ENCODE measurements around the gene CDK11B. TPM values are rescaled to one million over a fixed set of nuclear protein-coding genes. Genes with fewer than 3 reads are reported as not detected.

The CDK11B gene
- total RNA-seq, 1 experiment from 2014 or later, result 12.9 TPM

- in situ Hi-C loops (cut with HindIII; ENCODE audit: low sequenced_read_pairs), result no loop called here
- no peak for DNase-seq (ENCODE audit: low spot score)
Observed at GRCh38 chr1:1620433-1621139, 38.2 kb downstream of the CDK11B start.

- DNase-seq (ENCODE audit: low spot score), result no peak
- in situ Hi-C loops (cut with HindIII; ENCODE audit: low sequenced_read_pairs), result no loop called here
Observed at GRCh38 chr1:1619917-1620361, 38.9 kb downstream of the CDK11B start.

- DNase-seq (ENCODE audit: low spot score), result no peak
- in situ Hi-C loops (cut with HindIII; ENCODE audit: low sequenced_read_pairs), result no loop called here
Observed at GRCh38 chr1:1618396-1619068, 40.3 kb downstream of the CDK11B start.

GRCh38 chr1:1617925-1618324 is 40.9 kb downstream of the CDK11B start:
- no peak for DNase-seq (ENCODE audit: low spot score)
- in situ Hi-C loops (cut with HindIII; ENCODE audit: low sequenced_read_pairs), result no loop called here

GRCh38 chr1:1617516-1617915 is 41.3 kb downstream of the CDK11B start:
- in situ Hi-C loops (cut with HindIII; ENCODE audit: low sequenced_read_pairs), result no loop called here

GRCh38 chr1:1616838-1617237 is 42.0 kb downstream of the CDK11B start:
- in situ Hi-C loops (cut with HindIII; ENCODE audit: low sequenced_read_pairs), result no loop called here
- DNase-seq (ENCODE audit: low spot score), result no peak

More at GRCh38 chr1:1617516-1617915, 41.3 kb downstream of the CDK11B start:
- no peak for DNase-seq (ENCODE audit: low spot score)

- no peak for DNase-seq (ENCODE audit: low spot score)
- in situ Hi-C loops (cut with HindIII; ENCODE audit: low sequenced_read_pairs), result no loop called here
Observed at GRCh38 chr1:1616045-1616790, 42.6 kb downstream of the CDK11B start.

GRCh38 chr1:1615256-1616044 is 43.4 kb downstream of the CDK11B start, which contains the start of gene MIB2:
MIB2 (plus strand) TSS chr1:1615500; CDS start chr1:1623453, 7,953 bp downstream.
- peak; percentile 97 for DNase-seq (ENCODE audit: low spot score)
- in situ Hi-C loops (cut with HindIII; ENCODE audit: low sequenced_read_pairs), result no loop called here

GRCh38 chr1:1614954-1615255 is 43.9 kb downstream of the CDK11B start:
- DNase-seq (ENCODE audit: low spot score), result no peak
- in situ Hi-C loops (cut with HindIII; ENCODE audit: low sequenced_read_pairs), result no loop called here

- DNase-seq (ENCODE audit: low spot score), result peak; percentile 62
- in situ Hi-C loops (cut with HindIII; ENCODE audit: low sequenced_read_pairs), result no loop called here
Observed at GRCh38 chr1:1614204-1614953, 44.4 kb downstream of the CDK11B start.

- in situ Hi-C loops (cut with HindIII; ENCODE audit: low sequenced_read_pairs), result no loop called here
- DNase-seq (ENCODE audit: low spot score), result no peak
Observed at GRCh38 chr1:1613509-1614082, 45.2 kb downstream of the CDK11B start.

- in situ Hi-C loops (cut with HindIII; ENCODE audit: low sequenced_read_pairs), result no loop called here
- DNase-seq (ENCODE audit: low spot score), result no peak
Observed at GRCh38 chr1:1612104-1612400, 46.8 kb downstream of the CDK11B start.

GRCh38 chr1:1610796-1611195 is 48.0 kb downstream of the CDK11B start:
- in situ Hi-C loops (cut with HindIII; ENCODE audit: low sequenced_read_pairs), result no loop called here
- DNase-seq (ENCODE audit: low spot score), result no peak

- in situ Hi-C loops (cut with HindIII; ENCODE audit: low sequenced_read_pairs), result no loop called here
- no peak for DNase-seq (ENCODE audit: low spot score)
Observed at GRCh38 chr1:1609822-1610485, 48.9 kb downstream of the CDK11B start.

- in situ Hi-C loops (cut with HindIII; ENCODE audit: low sequenced_read_pairs), result no loop called here
- no peak for DNase-seq (ENCODE audit: low spot score)
Observed at GRCh38 chr1:1606232-1606631, 52.6 kb downstream of the CDK11B start.

- DNase-seq (ENCODE audit: low spot score), result no peak
- in situ Hi-C loops (cut with HindIII; ENCODE audit: low sequenced_read_pairs), result no loop called here
Observed at GRCh38 chr1:1605724-1606123, 53.1 kb downstream of the CDK11B start.

GRCh38 chr1:1605034-1605591 is 53.7 kb downstream of the CDK11B start:
- in situ Hi-C loops (cut with HindIII; ENCODE audit: low sequenced_read_pairs), result no loop called here
- no peak for DNase-seq (ENCODE audit: low spot score)
